SK-N-SH treated with all-trans-retinoic acid at 6 μM for 48 hours (cell line): ENCODE results near the gene LSAMP.

Experiments
- ATAC-seq: fragments of 200-7000 bp; cut with Tn5 transposase; 3 replicates; pipeline ENCODE4 v1.9.1; 2020; ENCODE audit warnings: mild to moderate bottlenecking, moderate library complexity
- BACH2 ChIP-seq: fragments of 250-450 bp; sonication (Bioruptor Pico); IDR thresholded peaks from 2 replicates; pipeline ENCODE4 v1.9.0; 2021; ENCODE audit warnings: mild to moderate bottlenecking, borderline replicate concordance
- CSDC2 ChIP-seq: fragments of 250-450 bp; sonication (Bioruptor Pico); IDR thresholded peaks from 2 replicates; pipeline ENCODE4 v1.5.0; 2020; ENCODE audit warnings: mild to moderate bottlenecking, moderate library complexity
- CSRNP3 ChIP-seq: fragments of 250-450 bp; sonication (Bioruptor Pico); IDR thresholded peaks from 2 replicates; pipeline ENCODE4 v1.5.1; 2021; ENCODE audit warnings: mild to moderate bottlenecking, moderate library complexity
- GLIS3 ChIP-seq: fragments of 250-450 bp; sonication (Bioruptor Pico); IDR thresholded peaks from 2 replicates; pipeline ENCODE4 v1.5.0; 2020; ENCODE audit warnings: mild to moderate bottlenecking, moderate library complexity
- ISL1 ChIP-seq: fragments of 250-450 bp; sonication (Bioruptor Pico); IDR thresholded peaks from 2 replicates; pipeline ENCODE4 v2.1.2; 2022; ENCODE audit warnings: mild to moderate bottlenecking, moderate library complexity
- OSR1 ChIP-seq: fragments of 250-450 bp; sonication (Bioruptor Pico); IDR thresholded peaks from 2 replicates; pipeline ENCODE4 v1.8.0; 2022; ENCODE audit warnings: moderate library complexity, mild to moderate bottlenecking, inconsistent platforms
- POU6F1 ChIP-seq: fragments of 250-450 bp; sonication (Bioruptor Pico); IDR thresholded peaks from 2 replicates; pipeline ENCODE4 v1.8.0; 2021; ENCODE audit warnings: low read depth, mild to moderate bottlenecking, moderate library complexity, borderline replicate concordance
- PPARA ChIP-seq: fragments of 250-450 bp; sonication (Bioruptor Pico); IDR thresholded peaks from 2 replicates; pipeline ENCODE4 v1.5.0; 2020; ENCODE audit warnings: mild to moderate bottlenecking, borderline replicate concordance
- SNAI2 ChIP-seq: fragments of 250-450 bp; sonication (Bioruptor Pico); IDR thresholded peaks from 2 replicates; pipeline ENCODE4 v1.5.0; 2020; ENCODE audit warnings: mild to moderate bottlenecking, moderate library complexity
- TCF4 ChIP-seq: fragments of 250-450 bp; sonication (Bioruptor Pico); IDR thresholded peaks from 2 replicates; pipeline ENCODE4 v1.8.0; 2021; ENCODE audit warnings: mild to moderate bottlenecking, moderate library complexity, borderline replicate concordance
- TOX ChIP-seq: fragments of 250-450 bp; sonication (Bioruptor Pico); IDR thresholded peaks from 2 replicates; pipeline ENCODE4 v1.8.0; 2021; ENCODE audit warnings: mild to moderate bottlenecking, moderate library complexity, borderline replicate concordance
- TSHZ2 ChIP-seq: fragments of 250-450 bp; sonication (Bioruptor Pico); IDR thresholded peaks from 2 replicates; pipeline ENCODE4 v1.5.0; 2020; ENCODE audit warnings: mild to moderate bottlenecking, moderate library complexity
- ZC3H10 ChIP-seq: fragments of 250-450 bp; sonication (Bioruptor Pico); IDR thresholded peaks from 2 replicates; pipeline ENCODE4 v1.5.1; 2021; ENCODE audit warnings: mild to moderate bottlenecking, moderate library complexity
- ZFP3 ChIP-seq: fragments of 250-450 bp; sonication (Bioruptor Pico); IDR thresholded peaks from 2 replicates; pipeline ENCODE4 v1.5.0; 2020; ENCODE audit warnings: mild to moderate bottlenecking, moderate library complexity
- ZFP30 ChIP-seq: fragments of 450-650 bp; formaldehyde crosslinking; IDR thresholded peaks from 2 replicates; pipeline ENCODE4 v1.5.0; 2022; ENCODE audit warnings: mild to moderate bottlenecking, moderate library complexity
- ZNF565 ChIP-seq: fragments of 450-650 bp; formaldehyde crosslinking; conservative IDR thresholded peaks from 2 replicates; pipeline ENCODE4 v1.5.0; 2020; ENCODE audit warnings: low read depth, mild to moderate bottlenecking, moderate library complexity
- ZNF70 ChIP-seq: fragments of 450-650 bp; formaldehyde crosslinking; IDR thresholded peaks from 2 replicates; pipeline ENCODE4 v1.5.0; 2020; ENCODE audit warnings: mild to moderate bottlenecking, moderate library complexity
- ZNF8 ChIP-seq: fragments of 450-650 bp; formaldehyde crosslinking; IDR thresholded peaks from 2 replicates; pipeline ENCODE4 v1.5.0; 2020; ENCODE audit warnings: mild to moderate bottlenecking, moderate library complexity
- TF ChIP-seq, protein P1 (sequence below): fragments of 250-450 bp; sonication (Bioruptor Pico); IDR thresholded peaks from 2 replicates; pipeline ENCODE4 v1.8.0; 2020; ENCODE audit warnings: mild to moderate bottlenecking, moderate library complexity, borderline replicate concordance
- TF ChIP-seq, protein P2 (sequence below): fragments of 250-450 bp; sonication (Bioruptor Pico); IDR thresholded peaks from 2 replicates; pipeline ENCODE4 v1.5.1; 2020; ENCODE audit warnings: low read depth, mild to moderate bottlenecking, moderate library complexity

The LSAMP gene

GRCh38 chr3:116083683-116084082 is 361.6 kb downstream of the LSAMP start:
- TF ChIP-seq POU6F1 (CRISPR knock-in tag): no peak
- no peak for TF ChIP-seq CSDC2 (CRISPR knock-in tag)
- TF ChIP-seq OSR1: no peak
- no peak for TF ChIP-seq PPARA
- TF ChIP-seq ZNF70 (CRISPR knock-in tag): no peak
- no peak for TF ChIP-seq TCF4 (CRISPR knock-in tag)
- TF ChIP-seq SNAI2: no peak
- TF ChIP-seq, protein P1, sequence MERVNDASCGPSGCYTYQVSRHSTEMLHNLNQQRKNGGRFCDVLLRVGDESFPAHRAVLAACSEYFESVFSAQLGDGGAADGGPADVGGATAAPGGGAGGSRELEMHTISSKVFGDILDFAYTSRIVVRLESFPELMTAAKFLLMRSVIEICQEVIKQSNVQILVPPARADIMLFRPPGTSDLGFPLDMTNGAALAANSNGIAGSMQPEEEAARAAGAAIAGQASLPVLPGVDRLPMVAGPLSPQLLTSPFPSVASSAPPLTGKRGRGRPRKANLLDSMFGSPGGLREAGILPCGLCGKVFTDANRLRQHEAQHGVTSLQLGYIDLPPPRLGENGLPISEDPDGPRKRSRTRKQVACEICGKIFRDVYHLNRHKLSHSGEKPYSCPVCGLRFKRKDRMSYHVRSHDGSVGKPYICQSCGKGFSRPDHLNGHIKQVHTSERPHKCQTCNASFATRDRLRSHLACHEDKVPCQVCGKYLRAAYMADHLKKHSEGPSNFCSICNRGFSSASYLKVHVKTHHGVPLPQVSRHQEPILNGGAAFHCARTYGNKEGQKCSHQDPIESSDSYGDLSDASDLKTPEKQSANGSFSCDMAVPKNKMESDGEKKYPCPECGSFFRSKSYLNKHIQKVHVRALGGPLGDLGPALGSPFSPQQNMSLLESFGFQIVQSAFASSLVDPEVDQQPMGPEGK: no peak
- TF ChIP-seq ZFP3 (CRISPR knock-in tag): no peak
- no peak for TF ChIP-seq ZFP30 (CRISPR knock-in tag)
- no peak for ATAC-seq

DNA sequence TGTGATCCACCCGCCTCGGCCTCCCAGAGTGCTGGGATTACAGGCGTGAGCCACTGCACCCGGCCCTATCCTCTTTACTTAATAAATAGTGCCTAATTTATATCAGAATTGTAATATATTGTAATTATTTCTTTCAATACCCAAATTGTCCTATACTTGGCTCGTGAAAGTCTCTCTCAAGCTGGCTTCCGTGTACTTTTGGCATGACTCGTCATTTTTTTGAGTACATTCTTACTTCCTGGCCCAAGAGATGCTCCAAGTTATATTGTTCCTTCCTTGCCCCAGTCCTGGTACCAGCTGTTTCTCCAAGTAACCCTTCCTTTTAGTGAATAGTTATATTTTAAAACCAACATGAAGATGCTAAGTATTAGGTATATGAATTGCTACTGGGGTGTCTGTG is 366.7 kb downstream of the LSAMP start:
- ATAC-seq: no peak
- TF ChIP-seq CSRNP3: no peak
- no peak for TF ChIP-seq OSR1
- no peak for TF ChIP-seq GLIS3
- TF ChIP-seq ZNF70 (CRISPR knock-in tag): no peak
- no peak for TF ChIP-seq ISL1 (CRISPR knock-in tag)
- no peak for TF ChIP-seq ZC3H10 (CRISPR knock-in tag)
- TF ChIP-seq TCF4 (CRISPR knock-in tag): no peak
- no peak for TF ChIP-seq TSHZ2 (CRISPR knock-in tag)
- TF ChIP-seq POU6F1 (CRISPR knock-in tag): no peak
- TF ChIP-seq, protein P2, sequence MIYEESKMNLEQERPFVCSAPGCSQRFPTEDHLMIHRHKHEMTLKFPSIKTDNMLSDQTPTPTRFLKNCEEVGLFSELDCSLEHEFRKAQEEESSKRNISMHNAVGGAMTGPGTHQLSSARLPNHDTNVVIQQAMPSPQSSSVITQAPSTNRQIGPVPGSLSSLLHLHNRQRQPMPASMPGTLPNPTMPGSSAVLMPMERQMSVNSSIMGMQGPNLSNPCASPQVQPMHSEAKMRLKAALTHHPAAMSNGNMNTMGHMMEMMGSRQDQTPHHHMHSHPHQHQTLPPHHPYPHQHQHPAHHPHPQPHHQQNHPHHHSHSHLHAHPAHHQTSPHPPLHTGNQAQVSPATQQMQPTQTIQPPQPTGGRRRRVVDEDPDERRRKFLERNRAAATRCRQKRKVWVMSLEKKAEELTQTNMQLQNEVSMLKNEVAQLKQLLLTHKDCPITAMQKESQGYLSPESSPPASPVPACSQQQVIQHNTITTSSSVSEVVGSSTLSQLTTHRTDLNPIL (CRISPR knock-in tag): no peak
- TF ChIP-seq ZFP30 (CRISPR knock-in tag): no peak
- no peak for TF ChIP-seq ZNF565 (CRISPR knock-in tag)
- no peak for TF ChIP-seq TOX (CRISPR knock-in tag)
- no peak for TF ChIP-seq BACH2 (CRISPR knock-in tag)
- no peak for TF ChIP-seq SNAI2
- no peak for TF ChIP-seq PPARA
- TF ChIP-seq ZNF8 (CRISPR knock-in tag): no peak
- TF ChIP-seq, protein P1: no peak
